Neural progenitor cell (in vitro differentiated cells): ENCODE results near the gene YBEY. TPM values are rescaled to one million over a fixed set of nuclear protein-coding genes. Genes with fewer than 3 reads are reported as not detected.

Source experiments
- DNase-seq: peaks from one replicate; pipeline ENCODE4 v3.0.0-alpha.2; 2016; ENCODE audit warnings: low spot score
- H2AFZ ChIP-seq: fragments of 200-600 bp; sonication (generic); replicated peaks from 2 replicates; pipeline ENCODE4 v1.6.1; 2016; ENCODE audit warnings: antibody characterized with exemption
- H3F3A ChIP-seq: fragments of 200-600 bp; sonication (generic); 2 replicates; pipeline ENCODE4 v1.6.1; 2016; ENCODE audit warnings: antibody characterized with exemption, low read depth
- H3K27ac ChIP-seq: fragments of 200-600 bp; sonication (generic); 2 replicates; pipeline ENCODE4 v1.5.1; 2016; ENCODE audit warnings: mild to moderate bottlenecking
- H3K27me3 ChIP-seq: fragments of 200-600 bp; sonication (generic); 2 replicates; pipeline ENCODE4 v1.6.1; 2016; ENCODE audit warnings: mild to moderate bottlenecking, moderate library complexity
- H3K36me3 ChIP-seq: fragments of 200-600 bp; sonication (generic); 2 replicates; pipeline ENCODE4 v1.5.1; 2016
- H3K4me1 ChIP-seq: fragments of 200-600 bp; sonication (generic); 2 replicates; pipeline ENCODE4 v1.6.1; 2016; ENCODE audit warnings: mixed run types
- H3K4me2 ChIP-seq: fragments of 200-600 bp; sonication (generic); 2 replicates; pipeline ENCODE4 v1.6.1; 2016
- H3K4me3 ChIP-seq: fragments of 200-600 bp; sonication (generic); 2 replicates; pipeline ENCODE4 v1.5.1; 2016
- H3K79me2 ChIP-seq: fragments of 200-600 bp; sonication (generic); 2 replicates; pipeline ENCODE4 v1.6.1; 2016; ENCODE audit warnings: low read depth
- H3K9ac ChIP-seq: fragments of 200-600 bp; sonication (generic); 2 replicates; pipeline ENCODE4 v1.6.1; 2016
- H3K9me3 ChIP-seq: fragments of 200-600 bp; sonication (generic); 2 replicates; pipeline ENCODE4 v1.5.1; 2016; ENCODE audit warnings: low read depth
- H4K20me1 ChIP-seq: fragments of 200-600 bp; sonication (generic); 2 replicates; pipeline ENCODE4 v1.6.1; 2016; ENCODE audit warnings: low read depth
- H3K27ac Mint-ChIP-seq: 3 replicates; pipeline ENCODE4 v1.8.0; 2021; ENCODE audit warnings: mixed read lengths
- H3K27me3 Mint-ChIP-seq: 2 replicates; pipeline ENCODE4 v1.8.0; 2022; ENCODE audit warnings: low read depth, mild to moderate bottlenecking, inconsistent platforms, moderate library complexity, mixed read lengths; ENCODE audit not compliant: insufficient read depth
- H3K36me3 Mint-ChIP-seq: 3 replicates; pipeline ENCODE4 v1.8.0; 2021; ENCODE audit warnings: mixed read lengths
- H3K4me1 Mint-ChIP-seq: 3 replicates; pipeline ENCODE4 v1.8.0; 2021; ENCODE audit warnings: mixed read lengths
- H3K4me3 Mint-ChIP-seq: 3 replicates; pipeline ENCODE4 v1.8.0; 2021; ENCODE audit warnings: mild to moderate bottlenecking, moderate library complexity, mixed read lengths
- H3K9me3 Mint-ChIP-seq: 3 replicates; pipeline ENCODE4 v1.8.0; 2020; ENCODE audit warnings: mixed read lengths
- CTCF ChIP-seq: fragments of 200-600 bp; sonication (generic); IDR thresholded peaks from 2 replicates; pipeline ENCODE4 v1.5.1; 2017; ENCODE audit warnings: antibody characterized with exemption, mild to moderate bottlenecking
- EZH2 ChIP-seq: fragments of 200-600 bp; sonication (generic); IDR thresholded peaks from 2 replicates; pipeline ENCODE4 v1.6.1; 2017; ENCODE audit warnings: antibody characterized with exemption, mild to moderate bottlenecking, moderate library complexity
- EZH2phosphoT487 ChIP-seq: fragments of 200-600 bp; sonication (generic); IDR thresholded peaks from 2 replicates; pipeline ENCODE4 v1.6.1; 2017; ENCODE audit warnings: antibody characterized with exemption
- total RNA-seq: library from RNA; depleted of rRNA; stranded (reverse); fragments of >200 nt; gene quantifications from 2 replicates; pipeline ENCODE4 v1.2.3, GENCODE V29; 2015; ENCODE audit warnings: low replicate concordance

Gene YBEY
- total RNA-seq, 1 donor from 2014 or later, result 47.3 TPM

GRCh38 chr21:46312949-46313348, 26.8 kb downstream of the YBEY start:
- Mint-ChIP-seq H3K27me3 (no peaks in the 10 kb centered on the region), H3K9me3 (no peaks in the 10 kb centered on the region), H3K4me1 (no peaks in the 10 kb centered on the region), H3K36me3 (peaks cover 21% of the 10 kb centered on the region), H3K27ac (no peak overlapping the region), H3K4me3 (no peak overlapping the region)
- Histone ChIP-seq H3F3A (no peaks in the 10 kb centered on the region), H3K27me3 (no peaks in the 10 kb centered on the region), H3K4me2 (no peak overlapping the region), H3K36me3 (peaks cover 3% of the 10 kb centered on the region), H3K4me3 (no peak overlapping the region), H4K20me1 (peaks cover 14% of the 10 kb centered on the region), H3K27ac (no peak overlapping the region), H3K9ac (no peak overlapping the region), H2AFZ (no peak overlapping the region), H3K4me1 (peaks cover 1% of the 10 kb centered on the region), H3K79me2 (no peaks in the 10 kb centered on the region), H3K9me3 (no peaks in the 10 kb centered on the region)
- TF ChIP-seq EZH2phosphoT487 (no peak), EZH2 (no peak), CTCF (no peak)
- no peak for DNase-seq

- H2AFZ ChIP-seq, result no peak overlapping the region
- no peak for TF ChIP-seq EZH2
- TF ChIP-seq EZH2phosphoT487, result no peak
- no peak for TF ChIP-seq CTCF
- H3K36me3 ChIP-seq, result peaks cover 3% of the 10 kb centered on the region
- Mint-ChIP-seq H3K36me3 (peaks cover 18% of the 10 kb centered on the region), H3K4me1 (peaks cover 8% of the 10 kb centered on the region), H3K9me3 (no peaks in the 10 kb centered on the region), H3K4me3 (no peak overlapping the region), H3K27ac (no peak overlapping the region), H3K27me3 (no peaks in the 10 kb centered on the region)
- no peak overlapping the region for H3K27ac ChIP-seq
- peaks cover 29% of the 10 kb centered on the region for H4K20me1 ChIP-seq
- H3F3A ChIP-seq, result peaks cover 10% of the 10 kb centered on the region
- H3K9me3 ChIP-seq, result no peaks in the 10 kb centered on the region
- H3K27me3 ChIP-seq, result no peaks in the 10 kb centered on the region
- H3K4me1 ChIP-seq, result peaks cover 8% of the 10 kb centered on the region
- DNase-seq, result no peak
- H3K4me3 ChIP-seq, result no peak overlapping the region
- no peak overlapping the region for H3K9ac ChIP-seq
- H3K79me2 ChIP-seq, result peaks cover 8% of the 10 kb centered on the region
- no peak overlapping the region for H3K4me2 ChIP-seq
Measured at GRCh38 chr21:46314441-46315020, 28.4 kb downstream of the YBEY start.

- Histone ChIP-seq H3K27ac (no peak overlapping the region), H3K36me3 (no peaks in the 10 kb centered on the region), H3K9ac (no peak overlapping the region), H3K4me2 (no peak overlapping the region), H2AFZ (no peak overlapping the region), H4K20me1 (peaks cover 52% of the 10 kb centered on the region), H3K4me1 (peaks cover 22% of the 10 kb centered on the region), H3K9me3 (no peaks in the 10 kb centered on the region), H3K79me2 (peaks cover 31% of the 10 kb centered on the region), H3K27me3 (no peaks in the 10 kb centered on the region), H3K4me3 (no peak overlapping the region), H3F3A (peaks cover 17% of the 10 kb centered on the region)
- no peak for DNase-seq
- TF ChIP-seq EZH2phosphoT487, result no peak
- H3K4me1 Mint-ChIP-seq, result peaks cover 22% of the 10 kb centered on the region
- no peak overlapping the region for H3K27ac Mint-ChIP-seq
- H3K36me3 Mint-ChIP-seq, result peaks cover 20% of the 10 kb centered on the region
- no peak overlapping the region for H3K4me3 Mint-ChIP-seq
- no peaks in the 10 kb centered on the region for H3K27me3 Mint-ChIP-seq
- no peaks in the 10 kb centered on the region for H3K9me3 Mint-ChIP-seq
Measured at GRCh38 chr21:46316708-46317324, 30.7 kb downstream of the YBEY start.
